ENCODE results near the gene TM4SF18.
"Not testable (repeated sequence)": the region's sequence is repeated elsewhere in the genome, so short reads cannot be mapped to it uniquely, and the experiment has no call there.

The TM4SF18 gene, protein sequence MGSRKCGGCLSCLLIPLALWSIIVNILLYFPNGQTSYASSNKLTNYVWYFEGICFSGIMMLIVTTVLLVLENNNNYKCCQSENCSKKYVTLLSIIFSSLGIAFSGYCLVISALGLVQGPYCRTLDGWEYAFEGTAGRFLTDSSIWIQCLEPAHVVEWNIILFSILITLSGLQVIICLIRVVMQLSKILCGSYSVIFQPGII

DNA sequence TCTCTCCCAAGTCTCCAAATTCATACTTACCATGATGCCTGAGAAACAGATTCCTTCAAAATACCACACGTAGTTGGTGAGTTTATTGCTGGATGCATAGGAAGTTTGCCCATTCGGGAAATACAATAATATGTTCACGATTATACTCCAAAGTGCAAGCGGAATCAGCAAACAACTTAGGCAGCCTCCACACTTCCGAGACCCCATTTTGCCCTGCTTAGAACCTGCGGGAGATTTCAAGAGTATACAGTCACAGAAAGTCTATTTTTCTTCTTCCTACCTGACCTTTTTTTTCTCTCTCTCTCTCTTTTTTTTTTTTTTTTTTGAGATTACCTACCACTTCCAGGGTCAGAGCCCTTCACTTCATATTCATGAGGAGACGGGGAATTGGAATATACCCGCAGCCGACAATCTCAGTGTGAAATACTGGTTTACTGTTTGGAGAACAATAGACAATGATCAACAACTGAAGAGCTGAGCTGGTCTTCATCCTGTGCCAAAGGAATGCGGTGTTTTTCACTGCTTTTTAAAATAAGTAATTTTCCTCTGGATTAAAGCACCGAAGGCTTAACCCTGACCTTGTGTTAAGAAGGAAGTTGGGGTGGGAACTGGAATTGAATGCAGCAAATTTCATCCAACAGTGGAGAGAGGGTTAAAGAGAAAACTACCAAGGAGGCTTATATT is at the start of gene TM4SF18:
Gene TM4SF18, minus strand, starts transcription at position 461 of the 684 bp plus-strand sequence. Its CDS starts 254 bp downstream, at position 207.
- DNase-seq (ENCODE audit: low spot score in 2 of 2) (no peak), ATAC-seq (replicated peaks; ENCODE audit: extremely low read depth, poor library complexity, severe bottlenecking) (no peak)
- Mint-ChIP-seq H3K27ac (ENCODE audit: low read depth) (no peak within 1 kb of the TSS), H3K36me3 (ENCODE audit: insufficient read depth) (no peaks in the 10 kb centered on the region), H3K9me3 (no peaks in the 10 kb centered on the region), H3K4me1 (no peaks in the 10 kb centered on the region), H3K4me3 (no peak within 1 kb of the TSS), H3K27me3 (peaks cover 7% of the 10 kb centered on the region)

DNA sequence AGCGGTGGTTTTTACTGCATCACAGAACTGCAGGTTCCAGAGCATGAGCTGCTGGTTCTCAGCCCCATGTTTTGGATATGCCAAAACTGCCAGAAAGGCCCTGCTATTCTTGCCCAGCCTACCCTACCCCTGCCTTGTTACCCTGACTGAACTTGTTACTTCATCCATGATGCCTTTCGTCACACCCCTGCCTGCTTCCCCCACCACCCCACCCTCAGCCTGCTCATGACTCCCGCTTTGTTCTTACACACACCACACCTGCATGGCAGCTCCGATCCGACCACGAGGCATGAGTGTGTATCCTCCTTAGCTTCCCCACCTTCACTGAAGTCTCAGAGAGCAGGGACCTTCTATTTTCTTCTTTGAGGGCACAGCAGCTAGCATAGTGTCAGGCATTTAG is 49.1 kb upstream of the TM4SF18 start:
- no peak overlapping the region for H3K4me3 Mint-ChIP-seq
- DNase-seq (ENCODE audit: low spot score in 2 of 2) = no peak
- H3K27ac Mint-ChIP-seq (ENCODE audit: low read depth) = no peak overlapping the region
- H3K36me3 Mint-ChIP-seq (ENCODE audit: insufficient read depth) = no peaks in the 10 kb centered on the region
- H3K27me3 Mint-ChIP-seq = peaks cover 27% of the 10 kb centered on the region
- no peaks in the 10 kb centered on the region for H3K4me1 Mint-ChIP-seq
- ATAC-seq (replicated peaks; ENCODE audit: extremely low read depth, poor library complexity, severe bottlenecking) = no peak
- no peaks in the 10 kb centered on the region for H3K9me3 Mint-ChIP-seq

DNA sequence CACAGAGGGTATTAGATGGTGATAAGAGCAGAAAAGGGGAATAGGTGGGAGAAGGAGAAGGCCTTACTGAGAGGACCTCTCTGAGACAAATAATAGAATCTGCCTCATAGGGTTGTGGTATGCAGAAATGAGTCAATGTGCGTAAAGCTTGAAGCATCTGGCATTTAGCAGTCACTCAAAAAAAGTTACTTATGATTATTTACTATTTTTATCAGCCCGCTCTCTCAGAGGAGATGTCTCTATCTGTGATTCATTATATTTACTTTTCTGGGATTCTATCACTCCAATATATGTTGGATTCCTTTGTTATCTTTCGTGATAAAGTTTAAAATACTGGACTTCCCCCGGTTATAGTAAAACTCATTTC is 48.6 kb upstream of the TM4SF18 start:
- Mint-ChIP-seq H3K4me3 (no peak overlapping the region), H3K9me3 (no peaks in the 10 kb centered on the region), H3K27ac (ENCODE audit: low read depth) (no peak overlapping the region), H3K4me1 (no peaks in the 10 kb centered on the region), H3K36me3 (ENCODE audit: insufficient read depth) (no peaks in the 10 kb centered on the region), H3K27me3 (peaks cover 31% of the 10 kb centered on the region)
- DNase-seq (ENCODE audit: low spot score in 2 of 2) (no peak), ATAC-seq (replicated peaks; ENCODE audit: extremely low read depth, poor library complexity, severe bottlenecking) (no peak)

DNA sequence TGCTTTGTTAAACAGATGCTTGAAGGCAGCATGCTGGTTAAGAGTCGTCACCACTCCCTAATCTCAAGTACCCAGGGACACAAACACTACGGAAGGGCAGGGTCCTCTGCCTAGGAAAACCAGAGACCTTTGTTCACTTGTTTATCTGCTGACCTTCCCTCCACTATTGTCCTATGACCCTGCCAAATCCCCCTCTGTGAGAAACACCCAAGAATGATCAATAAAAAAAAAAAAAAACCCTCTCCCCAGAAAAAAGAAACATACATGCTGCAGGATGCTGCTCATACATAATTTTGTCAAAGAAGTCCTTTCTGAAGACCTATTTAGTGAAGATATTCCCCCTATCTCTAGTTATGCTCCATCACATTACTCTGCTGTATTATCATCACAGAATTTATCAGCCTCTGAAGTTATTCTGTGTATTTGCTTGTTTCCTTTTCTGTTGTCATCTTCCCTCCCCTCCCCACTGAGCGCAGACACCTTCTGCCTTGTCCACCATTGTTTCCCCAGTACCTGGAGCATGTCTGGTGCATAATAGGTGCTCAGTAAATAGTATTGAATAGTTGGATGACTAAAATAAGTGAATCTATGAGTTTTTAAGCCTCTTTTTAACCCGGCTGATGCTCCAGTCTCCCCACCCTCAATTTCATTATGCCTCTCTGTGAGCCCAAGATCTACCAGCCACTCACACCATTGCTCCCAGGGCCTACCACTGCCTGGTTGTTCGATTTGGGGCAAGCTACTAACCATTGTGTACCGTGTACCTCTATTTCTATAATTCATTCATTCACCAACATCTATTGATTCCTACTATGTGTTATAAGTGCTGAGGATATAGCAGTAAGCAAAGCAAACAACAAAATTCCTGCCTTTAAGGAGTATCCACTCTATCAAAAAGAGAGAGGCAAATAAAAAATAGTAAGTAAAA is 48.0 kb upstream of the TM4SF18 start:
- no peak for ATAC-seq (replicated peaks; ENCODE audit: extremely low read depth, poor library complexity, severe bottlenecking)
- no peak for DNase-seq (ENCODE audit: low spot score in 2 of 2)
- Mint-ChIP-seq H3K4me3 (no peak overlapping the region), H3K36me3 (ENCODE audit: insufficient read depth) (no peaks in the 10 kb centered on the region), H3K9me3 (no peaks in the 10 kb centered on the region), H3K27ac (ENCODE audit: low read depth) (no peak overlapping the region), H3K4me1 (no peaks in the 10 kb centered on the region), H3K27me3 (peaks cover 37% of the 10 kb centered on the region)

DNA sequence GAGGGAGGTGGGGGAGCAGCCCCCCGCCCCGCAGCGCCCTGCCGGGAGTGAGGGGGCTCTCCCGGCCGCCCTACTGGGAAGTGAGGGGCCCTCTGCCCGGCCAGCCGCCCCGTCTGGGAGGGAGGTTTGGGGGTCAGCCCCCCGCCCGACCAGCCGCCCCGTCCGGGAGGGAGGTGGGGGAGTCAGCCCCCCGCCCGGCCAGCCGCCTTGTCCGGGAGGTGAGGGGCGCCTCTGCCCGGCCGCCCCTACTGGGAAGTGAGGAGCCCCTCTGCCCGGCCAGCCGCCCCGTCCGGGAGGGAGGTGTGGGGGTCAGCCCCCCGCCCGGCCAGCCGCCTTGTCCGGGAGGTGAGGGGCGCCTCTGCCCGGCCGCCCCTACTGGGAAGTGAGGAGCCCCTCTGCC is 46.8 kb upstream of the TM4SF18 start:
- H3K27ac Mint-ChIP-seq (ENCODE audit: low read depth); H3K4me1 Mint-ChIP-seq; ATAC-seq (replicated peaks; ENCODE audit: extremely low read depth, poor library complexity, severe bottlenecking); H3K36me3 Mint-ChIP-seq (ENCODE audit: insufficient read depth); H3K9me3 Mint-ChIP-seq; H3K4me3 Mint-ChIP-seq; DNase-seq (ENCODE audit: low spot score in 2 of 2): not testable (repeated sequence)
- H3K27me3 Mint-ChIP-seq = peaks cover 37% of the 10 kb centered on the region

DNA sequence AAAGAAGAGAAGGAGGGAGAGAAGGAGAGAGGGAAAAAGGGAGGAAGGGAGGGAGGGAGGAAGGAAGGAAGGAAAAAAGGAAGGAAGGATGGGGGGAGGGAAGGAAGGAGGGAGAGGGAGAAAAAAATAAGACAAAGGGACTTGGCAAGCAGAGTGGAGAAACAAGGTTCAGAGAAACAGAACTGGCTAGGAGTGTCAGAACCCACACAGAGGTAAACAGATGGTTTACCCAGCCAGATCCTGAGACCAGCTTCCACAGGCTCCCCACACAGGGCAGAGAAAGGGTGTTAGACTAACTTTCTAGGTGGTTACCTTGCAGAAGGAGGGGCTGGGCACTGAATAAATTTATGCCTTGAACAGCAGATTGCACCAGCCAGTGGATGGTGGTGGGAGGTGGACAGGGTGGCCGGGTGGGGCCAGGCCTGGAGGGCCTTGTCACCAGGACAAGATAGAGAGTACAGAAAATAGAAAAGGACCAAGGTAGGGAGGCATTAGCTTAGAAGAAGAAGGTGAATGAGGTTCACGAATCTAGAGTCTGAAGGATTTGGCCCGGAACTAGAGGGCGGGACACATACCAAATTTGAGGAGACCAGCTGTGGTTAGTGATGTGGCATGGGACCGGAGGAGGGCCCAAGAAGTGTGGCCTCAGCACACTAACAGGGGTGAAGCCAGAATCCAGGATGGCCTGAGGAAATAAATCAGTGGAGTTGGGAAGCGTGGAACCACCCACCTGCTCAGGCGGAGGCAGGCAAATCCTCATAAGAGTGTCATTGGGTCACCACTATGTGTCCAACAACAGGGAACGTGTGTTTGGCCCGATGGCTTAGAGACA is 45.3 kb upstream of the TM4SF18 start:
- Mint-ChIP-seq H3K4me3 (no peak overlapping the region), H3K4me1 (no peaks in the 10 kb centered on the region), H3K9me3 (no peaks in the 10 kb centered on the region), H3K27ac (ENCODE audit: low read depth) (no peak overlapping the region), H3K27me3 (peaks cover 37% of the 10 kb centered on the region), H3K36me3 (ENCODE audit: insufficient read depth) (no peaks in the 10 kb centered on the region)
- no peak for DNase-seq (ENCODE audit: low spot score in 2 of 2)
- ATAC-seq (replicated peaks; ENCODE audit: extremely low read depth, poor library complexity, severe bottlenecking) = no peak

DNA sequence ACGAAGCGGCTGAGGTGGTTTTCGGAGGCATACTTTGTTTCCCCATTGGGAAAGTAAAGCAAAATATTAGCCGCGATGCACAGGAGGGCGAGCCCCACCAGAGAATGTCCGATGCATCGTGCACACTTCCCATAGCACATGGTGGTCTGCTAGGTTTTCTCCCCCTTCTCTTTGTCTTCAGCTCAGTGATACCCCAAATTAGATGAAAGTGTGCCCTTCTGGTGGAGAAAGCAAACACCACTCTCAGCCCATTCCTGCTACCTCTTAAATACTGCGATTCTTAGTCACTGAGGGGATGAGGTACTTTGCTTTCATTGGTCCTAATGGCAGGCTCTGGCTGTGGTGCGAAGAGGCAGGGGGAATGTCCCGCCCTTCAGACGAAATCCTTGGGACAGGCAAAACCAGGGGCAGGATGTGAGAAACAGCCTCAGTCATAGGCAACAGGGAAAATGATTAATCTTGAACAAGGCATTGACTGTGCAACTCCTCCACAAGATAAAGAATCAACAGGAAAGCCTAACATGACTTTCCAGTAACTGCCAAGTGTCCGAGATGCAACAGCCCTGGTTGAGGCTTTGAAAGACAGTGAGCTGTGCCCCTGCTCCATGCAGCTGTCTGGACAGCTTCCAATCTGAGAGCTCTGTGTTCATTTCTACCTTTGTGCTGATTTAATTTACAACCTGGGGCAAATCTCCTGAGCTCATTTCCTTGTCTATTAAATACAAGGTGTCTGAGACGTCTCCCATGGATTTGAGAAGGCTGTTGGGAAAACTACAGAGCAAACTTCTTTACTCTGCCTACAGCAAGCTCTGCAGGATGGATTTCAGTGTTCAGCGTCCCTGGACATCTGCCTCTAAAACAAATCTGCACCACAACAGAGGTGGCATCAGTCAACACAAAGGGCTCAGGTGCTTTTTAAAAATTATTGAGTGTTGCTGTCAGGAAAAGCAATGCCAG is 44.2 kb upstream of the TM4SF18 start, which contains the start of gene TM4SF1:
Gene TM4SF1, minus strand, starts transcription at position 242 of the 957 bp plus-strand sequence. Its CDS starts 102 bp downstream, at position 140.
- ATAC-seq (replicated peaks; ENCODE audit: extremely low read depth, poor library complexity, severe bottlenecking) (no peak), DNase-seq (ENCODE audit: low spot score in 2 of 2) (no peak)
- H3K4me3 Mint-ChIP-seq = no peak within 1 kb of the TSS
- no peak within 1 kb of the TSS for H3K27ac Mint-ChIP-seq (ENCODE audit: low read depth)
- no peaks in the 10 kb centered on the region for H3K36me3 Mint-ChIP-seq (ENCODE audit: insufficient read depth)
- H3K27me3 Mint-ChIP-seq = peaks cover 37% of the 10 kb centered on the region
- no peaks in the 10 kb centered on the region for H3K4me1 Mint-ChIP-seq
- no peaks in the 10 kb centered on the region for H3K9me3 Mint-ChIP-seq

DNA sequence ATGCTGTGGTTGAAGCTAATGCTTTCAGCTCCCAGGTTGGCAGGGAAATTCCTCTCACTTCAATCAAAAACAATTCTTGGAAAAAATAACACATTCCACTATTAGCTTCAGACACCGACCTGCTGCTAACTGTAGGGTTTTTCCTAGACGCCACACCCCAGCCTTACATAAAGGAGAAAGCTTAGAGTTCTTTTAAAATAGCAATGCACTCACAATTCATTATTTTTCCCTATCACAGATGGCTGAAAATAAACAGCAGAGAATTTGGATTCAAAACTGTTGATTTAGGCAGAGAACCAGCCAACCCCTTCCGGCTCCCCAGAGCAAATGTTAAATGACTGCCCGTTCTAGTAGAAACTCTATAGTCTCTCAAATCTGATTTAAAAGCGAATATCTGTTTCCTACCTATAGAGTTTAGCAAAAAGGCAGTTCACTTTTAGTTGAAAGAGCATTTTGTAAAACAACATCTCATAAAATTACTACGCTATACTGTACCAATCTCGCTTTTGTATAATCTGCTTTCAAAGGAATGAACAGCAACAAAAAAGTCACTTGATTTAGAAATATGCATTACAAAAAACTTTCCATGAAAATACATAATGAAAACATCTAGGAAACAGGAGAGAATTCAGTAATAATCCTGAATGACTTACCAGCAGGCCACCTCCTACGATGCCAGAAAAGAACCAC is 43.4 kb upstream of the TM4SF18 start:
- H3K36me3 Mint-ChIP-seq (ENCODE audit: insufficient read depth) = no peaks in the 10 kb centered on the region
- DNase-seq (ENCODE audit: low spot score in 2 of 2) = no peak
- no peak overlapping the region for H3K27ac Mint-ChIP-seq (ENCODE audit: low read depth)
- no peaks in the 10 kb centered on the region for H3K4me1 Mint-ChIP-seq
- no peaks in the 10 kb centered on the region for H3K9me3 Mint-ChIP-seq
- ATAC-seq (replicated peaks; ENCODE audit: extremely low read depth, poor library complexity, severe bottlenecking) = no peak
- no peak overlapping the region for H3K4me3 Mint-ChIP-seq
- peaks cover 34% of the 10 kb centered on the region for H3K27me3 Mint-ChIP-seq

DNA sequence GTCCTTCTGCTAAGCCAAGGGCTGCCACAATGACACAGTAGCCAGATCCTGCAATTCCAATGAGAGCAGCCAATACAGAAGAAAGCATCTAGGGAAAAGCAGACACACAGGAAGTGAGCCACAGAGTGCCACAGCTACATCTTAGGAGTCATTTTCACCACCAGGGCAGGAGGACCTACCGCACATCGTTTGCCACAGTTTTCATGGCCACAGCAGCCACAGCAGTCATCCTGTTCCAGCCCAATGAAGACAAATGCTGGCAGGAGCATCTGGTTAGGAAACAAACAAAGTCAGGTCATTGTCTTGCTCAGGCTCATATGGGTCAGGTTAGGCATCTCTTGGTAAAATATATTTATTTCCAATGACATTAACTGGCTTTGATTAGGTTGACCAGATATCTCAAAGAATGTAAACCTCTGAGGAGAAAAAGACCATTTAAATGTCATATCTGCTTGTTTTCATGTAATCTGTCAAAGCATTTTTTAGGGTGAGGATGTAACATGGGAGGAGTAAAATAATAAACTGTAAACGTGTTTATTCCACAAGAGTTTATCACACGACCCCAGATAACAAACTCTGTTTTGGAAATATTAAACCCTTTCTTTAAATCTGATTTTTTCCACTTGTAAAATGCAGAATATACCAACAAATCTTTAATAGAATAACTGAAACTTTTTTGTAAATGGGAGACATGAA is 42.2 kb upstream of the TM4SF18 start:
- Mint-ChIP-seq H3K27me3 (peaks cover 34% of the 10 kb centered on the region), H3K27ac (ENCODE audit: low read depth) (no peak overlapping the region), H3K9me3 (no peaks in the 10 kb centered on the region), H3K4me1 (no peaks in the 10 kb centered on the region), H3K4me3 (no peak overlapping the region), H3K36me3 (ENCODE audit: insufficient read depth) (no peaks in the 10 kb centered on the region)
- DNase-seq (ENCODE audit: low spot score in 2 of 2) (no peak), ATAC-seq (replicated peaks; ENCODE audit: extremely low read depth, poor library complexity, severe bottlenecking) (no peak)

DNA sequence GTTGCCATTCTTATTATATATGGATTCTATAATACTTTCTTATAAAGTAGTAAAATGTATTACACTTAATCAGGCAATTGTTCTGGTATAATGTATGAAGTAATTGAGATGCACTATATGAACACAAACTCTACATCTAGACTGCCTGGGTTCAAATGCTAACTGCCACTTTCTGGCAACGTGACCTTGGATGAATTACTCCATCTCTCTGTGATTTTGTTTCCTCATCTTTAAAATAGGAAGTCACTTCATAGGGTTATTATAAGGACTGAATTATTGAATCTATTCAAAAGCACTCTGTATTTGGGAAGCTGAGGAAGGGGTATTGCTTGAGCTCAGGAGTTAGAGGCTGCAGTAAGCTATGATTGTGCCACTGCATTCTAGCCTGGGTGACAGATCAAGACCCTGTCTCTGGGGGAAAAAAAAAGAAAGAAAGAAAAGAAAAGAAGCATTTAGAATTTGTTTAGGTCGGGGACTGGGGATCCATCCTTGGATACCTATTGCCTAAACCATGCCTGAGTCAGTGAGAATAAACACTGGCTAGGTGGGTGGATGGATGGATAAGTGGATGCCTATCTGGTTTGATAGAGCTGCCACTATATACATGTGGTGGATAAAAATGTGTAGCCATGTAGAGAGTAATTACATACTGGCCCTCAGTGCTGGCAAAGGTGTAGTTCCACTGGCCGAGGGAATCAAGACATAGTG is 41.5 kb upstream of the TM4SF18 start:
- Mint-ChIP-seq H3K27me3 (peaks cover 39% of the 10 kb centered on the region), H3K36me3 (ENCODE audit: insufficient read depth) (no peaks in the 10 kb centered on the region), H3K4me1 (no peaks in the 10 kb centered on the region), H3K4me3 (no peak overlapping the region), H3K9me3 (no peaks in the 10 kb centered on the region), H3K27ac (ENCODE audit: low read depth) (no peak overlapping the region)
- ATAC-seq (replicated peaks; ENCODE audit: extremely low read depth, poor library complexity, severe bottlenecking) (no peak), DNase-seq (ENCODE audit: low spot score in 2 of 2) (no peak)
